Prostate gland (tissue), 2 donors: ENCODE measurements around the gene HDLBP. TPM values are rescaled to one million over a fixed set of nuclear protein-coding genes. Genes with fewer than 3 reads are reported as not detected.

ENCODE experiments used
- DNase-seq: peaks from one replicate; pipeline ENCODE4 v3.0.0-alpha.2; 2019; ENCODE audit warnings: low spot score
- H3K27ac ChIP-seq, 2 donors: fragments of 200-600 bp; sonication (generic); 2 replicates each; pipeline ENCODE4 v1.5.1; 2017 to 2019
- H3K27me3 ChIP-seq: fragments of 200-600 bp; sonication (generic); replicated peaks from 2 replicates; pipeline ENCODE4 v1.5.1; 2019; ENCODE audit not compliant: insufficient read depth
- H3K36me3 ChIP-seq, 2 donors: fragments of 200-600 bp; sonication (generic); 1 replicate in 1 of 2; 2 replicates in 1 of 2; pipeline versions ENCODE4 v1.5.1 to v1.8.1; 2017 to 2019
- H3K4me1 ChIP-seq: fragments of 200-600 bp; sonication (generic); replicated peaks from 2 replicates; pipeline ENCODE4 v1.5.1; 2019
- H3K4me3 ChIP-seq, 2 donors: fragments of 200-600 bp; sonication (generic); 2 replicates each; pipeline ENCODE4 v1.5.1; 2017 to 2019
- H3K9me3 ChIP-seq: fragments of 200-600 bp; sonication (generic); 2 replicates; pipeline ENCODE4 v1.5.1; 2017
- CTCF ChIP-seq, 4 experiments: fragments of 200-600 bp in 2 of 4; fragments of 450-650 bp in 2 of 4; sonication (generic) in 2 of 4; IDR thresholded peaks; 1 replicate in 3 of 4; 2 replicates in 1 of 4; pipeline ENCODE4 v1.5.1; 2016 to 2019; ENCODE audit warnings: antibody characterized with exemption in 4 of 4, mild to moderate bottlenecking in 2 of 4, moderate library complexity in 2 of 4
- POLR2A ChIP-seq: fragments of 450-650 bp; IDR thresholded peaks from one replicate; pipeline ENCODE4 v1.6.1; 2016; ENCODE audit warnings: antibody characterized with exemption, mild to moderate bottlenecking
- POLR2AphosphoS5 ChIP-seq: sonication (generic); formaldehyde crosslinking; IDR thresholded peaks from one replicate; pipeline ENCODE4 v1.6.1; 2017; ENCODE audit warnings: antibody characterized with exemption
- WGBS: methylation state at CpG from one replicate; pipeline ENCODE4 v1.1.5; 2018; 5-methylcytosine and 5-hydroxymethylcytosine counted together
- intact Hi-C: fragments of 100-400 bp; cut with DNase I; formaldehyde crosslinking; loops from one replicate; pipeline ENCODE4 v1.14.2; 2022
- total RNA-seq, 2 donors: library from RNA; depleted of rRNA; stranded (reverse); fragments of >200 nt; gene quantifications; one replicate each; pipeline ENCODE4 v1.1.0, GENCODE V29; 2016

The HDLBP gene
- total RNA-seq, 2 donors from 2014 or later = 529 to 612 TPM

GRCh38 chr2:241226723-241227572, 88.5 kb downstream of the HDLBP start:
- Histone ChIP-seq H3K27ac (peak overlapping the region in 1 of 2 donors; percentile 31), H3K4me3 (no peak overlapping the region), H3K9me3 (no peaks in the 10 kb centered on the region), H3K4me1 (no peaks in the 10 kb centered on the region), H3K36me3 (peaks cover 16 to 30% of the 10 kb centered on the region in 2 donors), H3K27me3 (no peaks in the 10 kb centered on the region)
- 70% methylated on average over 19 of the region's 19 CpGs for WGBS
- DNase-seq = no peak
- no peak for TF ChIP-seq POLR2AphosphoS5
- TF ChIP-seq CTCF (IDR thresholded peaks at IDR 0.05) = no peak
- TF ChIP-seq POLR2A = no peak
- intact Hi-C loops = no loop called here

GRCh38 chr2:241225983-241226382, 89.5 kb downstream of the HDLBP start:
- Histone ChIP-seq H3K9me3 (no peaks in the 10 kb centered on the region), H3K4me3 (no peak overlapping the region), H3K36me3 (peaks cover 16 to 29% of the 10 kb centered on the region in 2 donors), H3K27ac (no peak overlapping the region), H3K27me3 (no peaks in the 10 kb centered on the region), H3K4me1 (no peaks in the 10 kb centered on the region)
- DNase-seq = no peak
- TF ChIP-seq POLR2A (no peak), CTCF (IDR thresholded peaks at IDR 0.05) (no peak), POLR2AphosphoS5 (no peak)
- 92% methylated on average over 16 of the region's 16 CpGs for WGBS
- intact Hi-C loops = no loop called here

- Histone ChIP-seq H3K27ac (no peak overlapping the region), H3K4me1 (no peaks in the 10 kb centered on the region), H3K4me3 (no peak overlapping the region), H3K27me3 (no peaks in the 10 kb centered on the region), H3K36me3 (peaks cover 14 to 25% of the 10 kb centered on the region in 2 donors), H3K9me3 (no peaks in the 10 kb centered on the region)
- no peak for DNase-seq
- 86% methylated on average over 16 of the region's 16 CpGs for WGBS
- TF ChIP-seq CTCF (IDR thresholded peaks at IDR 0.05) = no peak
- no peak for TF ChIP-seq POLR2AphosphoS5
- TF ChIP-seq POLR2A = no peak
- intact Hi-C loops = no loop called here
Observed at GRCh38 chr2:241225545-241225944, 89.9 kb downstream of the HDLBP start.

GRCh38 chr2:241224851-241225438, 90.5 kb downstream of the HDLBP start:
- Histone ChIP-seq H3K4me3 (no peak overlapping the region), H3K27me3 (no peaks in the 10 kb centered on the region), H3K36me3 (peaks cover 8 to 19% of the 10 kb centered on the region in 2 donors), H3K9me3 (no peaks in the 10 kb centered on the region), H3K27ac (peak overlapping the region in 1 of 2 donors; percentile 8), H3K4me1 (no peaks in the 10 kb centered on the region)
- WGBS = 85% methylated on average over 8 of the region's 8 CpGs
- TF ChIP-seq CTCF (IDR thresholded peaks at IDR 0.05) (no peak), POLR2A (no peak), POLR2AphosphoS5 (no peak)
- DNase-seq = no peak
- intact Hi-C loops = no loop called here
